Body of pancreas (tissue), 4 donors: Measurements from ENCODE around the gene FAM47E.

Source experiments
- POLR2A ChIP-seq, 3 donors: fragments of 450-650 bp; IDR thresholded peaks; one replicate each; pipeline ENCODE4 v1.6.1; 2016; ENCODE audit warnings: antibody characterized with exemption in 3 of 3, mild to moderate bottlenecking in 2 of 3
- TF ChIP-seq, protein P1 (sequence below), 7 experiments: fragments of 450-650 bp in 4 of 7; fragments of 200-600 bp in 3 of 7; sonication (generic) in 3 of 7; IDR thresholded peaks; one replicate each; pipeline ENCODE4 v1.5.1; 2016 to 2019; ENCODE audit warnings: antibody characterized with exemption in 7 of 7

DNA sequence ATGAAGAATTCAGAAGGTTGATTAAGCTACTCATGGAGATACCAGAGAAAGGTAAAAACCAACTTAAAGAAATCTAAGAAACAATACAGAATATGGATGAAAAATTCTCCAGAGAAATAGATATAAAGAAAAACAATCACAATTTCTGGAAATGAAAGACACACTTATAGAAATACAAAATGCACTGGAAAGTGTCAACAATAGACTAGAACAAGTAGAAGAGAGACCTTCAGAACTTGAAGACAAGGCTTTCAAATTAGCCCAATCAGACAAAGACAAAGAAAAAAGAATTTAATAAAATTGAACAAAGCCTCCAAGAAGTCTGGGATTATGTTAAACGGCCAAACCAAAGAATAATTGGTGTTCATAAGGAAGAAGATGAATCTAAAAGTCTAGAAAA, 64.6 kb downstream of the FAM47E start:
- TF ChIP-seq, protein P1, sequence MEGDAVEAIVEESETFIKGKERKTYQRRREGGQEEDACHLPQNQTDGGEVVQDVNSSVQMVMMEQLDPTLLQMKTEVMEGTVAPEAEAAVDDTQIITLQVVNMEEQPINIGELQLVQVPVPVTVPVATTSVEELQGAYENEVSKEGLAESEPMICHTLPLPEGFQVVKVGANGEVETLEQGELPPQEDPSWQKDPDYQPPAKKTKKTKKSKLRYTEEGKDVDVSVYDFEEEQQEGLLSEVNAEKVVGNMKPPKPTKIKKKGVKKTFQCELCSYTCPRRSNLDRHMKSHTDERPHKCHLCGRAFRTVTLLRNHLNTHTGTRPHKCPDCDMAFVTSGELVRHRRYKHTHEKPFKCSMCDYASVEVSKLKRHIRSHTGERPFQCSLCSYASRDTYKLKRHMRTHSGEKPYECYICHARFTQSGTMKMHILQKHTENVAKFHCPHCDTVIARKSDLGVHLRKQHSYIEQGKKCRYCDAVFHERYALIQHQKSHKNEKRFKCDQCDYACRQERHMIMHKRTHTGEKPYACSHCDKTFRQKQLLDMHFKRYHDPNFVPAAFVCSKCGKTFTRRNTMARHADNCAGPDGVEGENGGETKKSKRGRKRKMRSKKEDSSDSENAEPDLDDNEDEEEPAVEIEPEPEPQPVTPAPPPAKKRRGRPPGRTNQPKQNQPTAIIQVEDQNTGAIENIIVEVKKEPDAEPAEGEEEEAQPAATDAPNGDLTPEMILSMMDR (IDR thresholded peaks at IDR 0.05): no peak
- TF ChIP-seq POLR2A (IDR thresholded peaks at IDR 0.05): no peak
